ENCODE data around the gene RIN2. TPM values are rescaled to one million over a fixed set of nuclear protein-coding genes. Genes with fewer than 3 reads are reported as not detected.

The RIN2 gene
- total RNA-seq, 1 donor from 2014 or later, result 21.2 TPM

- Histone ChIP-seq H3K79me2 (ENCODE audit: insufficient read depth, low read length) (no peaks in the 10 kb centered on the region), H3K4me2 (ENCODE audit: low read length) (no peak overlapping the region), H3K4me1 (ENCODE audit: insufficient read depth, low read length) (no peaks in the 10 kb centered on the region), H3K27me3 (ENCODE audit: insufficient read depth, low read length) (peaks cover 3% of the 10 kb centered on the region), H3K27ac (ENCODE audit: low read depth, low read length) (no peak overlapping the region), H3K4me3 (ENCODE audit: insufficient read depth, low read depth, low read length) (no peak overlapping the region), H2AFZ (ENCODE audit: low read depth, low read length) (no peak overlapping the region), H3K36me3 (ENCODE audit: insufficient read depth, low read length) (no peaks in the 10 kb centered on the region), H4K20me1 (ENCODE audit: insufficient read depth, low read length) (no peaks in the 10 kb centered on the region), H3K9me3 (ENCODE audit: insufficient read depth, low read depth, low read length) (no peaks in the 10 kb centered on the region), H3K9ac (ENCODE audit: low read length) (no peak overlapping the region)
- Mint-ChIP-seq H3K27me3 (ENCODE audit: low read depth, unreplicated experiment) (peaks cover 2% of the 10 kb centered on the region), H3K36me3 (ENCODE audit: low read depth, unreplicated experiment) (no peaks in the 10 kb centered on the region), H3K27ac (ENCODE audit: unreplicated experiment) (no peak overlapping the region), H3K4me1 (ENCODE audit: low read depth, unreplicated experiment) (no peaks in the 10 kb centered on the region), H3K4me3 (ENCODE audit: unreplicated experiment) (no peak overlapping the region), H3K9me3 (ENCODE audit: unreplicated experiment) (peaks cover 4% of the 10 kb centered on the region)
- no peak for DNase-seq (ENCODE audit: low read depth)
- TF ChIP-seq EZH2 (IDR thresholded peaks at IDR 0.05; ENCODE audit: insufficient read depth, low read length) (no peak), CTCF (IDR thresholded peaks at IDR 0.05; ENCODE audit: insufficient read depth, low read depth, low read length) (no peak)
- FAIRE-seq, result no peak
Observed at GRCh38 chr20:19745106-19745505, 13.0 kb upstream of the RIN2 start.

- Histone ChIP-seq H4K20me1 (ENCODE audit: insufficient read depth, low read length) (no peaks in the 10 kb centered on the region), H3K36me3 (ENCODE audit: insufficient read depth, low read length) (no peaks in the 10 kb centered on the region), H3K27me3 (ENCODE audit: insufficient read depth, low read length) (peaks cover 3% of the 10 kb centered on the region), H3K4me1 (ENCODE audit: insufficient read depth, low read length) (no peaks in the 10 kb centered on the region), H3K4me2 (ENCODE audit: low read length) (no peak overlapping the region), H3K27ac (ENCODE audit: low read depth, low read length) (no peak overlapping the region), H3K9me3 (ENCODE audit: insufficient read depth, low read depth, low read length) (no peaks in the 10 kb centered on the region), H3K79me2 (ENCODE audit: insufficient read depth, low read length) (no peaks in the 10 kb centered on the region), H3K9ac (ENCODE audit: low read length) (no peak overlapping the region), H2AFZ (ENCODE audit: low read depth, low read length) (no peak overlapping the region), H3K4me3 (ENCODE audit: insufficient read depth, low read depth, low read length) (no peak overlapping the region)
- Mint-ChIP-seq H3K27me3 (ENCODE audit: low read depth, unreplicated experiment) (peaks cover 2% of the 10 kb centered on the region), H3K36me3 (ENCODE audit: low read depth, unreplicated experiment) (no peaks in the 10 kb centered on the region), H3K9me3 (ENCODE audit: unreplicated experiment) (peaks cover 4% of the 10 kb centered on the region), H3K4me1 (ENCODE audit: low read depth, unreplicated experiment) (no peaks in the 10 kb centered on the region), H3K27ac (ENCODE audit: unreplicated experiment) (no peak overlapping the region), H3K4me3 (ENCODE audit: unreplicated experiment) (no peak overlapping the region)
- FAIRE-seq, result no peak
- no peak for DNase-seq (ENCODE audit: low read depth)
- no peak for TF ChIP-seq CTCF (IDR thresholded peaks at IDR 0.05; ENCODE audit: insufficient read depth, low read depth, low read length)
Observed at GRCh38 chr20:19745584-19745983, 12.5 kb upstream of the RIN2 start.

DNA sequence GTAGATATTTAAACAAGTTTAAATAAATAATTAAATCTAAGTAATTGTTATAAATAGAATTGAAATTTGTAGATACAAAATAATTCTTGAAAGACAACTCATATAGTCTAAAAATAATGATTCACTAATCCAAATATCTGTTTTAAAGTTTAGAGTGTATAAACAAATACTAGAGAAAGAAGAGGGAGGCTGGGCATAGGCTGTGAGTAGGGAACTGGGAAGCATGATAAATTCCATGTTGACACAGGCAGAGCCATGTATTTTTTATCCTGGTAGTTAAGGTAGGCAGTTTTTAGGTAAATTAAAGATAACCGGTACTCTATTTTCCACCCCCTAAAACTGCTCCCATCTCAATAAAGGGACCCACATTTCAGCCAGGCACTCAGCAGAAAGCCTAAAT lies 11.7 kb upstream of the RIN2 start:
- Histone ChIP-seq H3K9me3 (ENCODE audit: insufficient read depth, low read depth, low read length) (no peaks in the 10 kb centered on the region), H4K20me1 (ENCODE audit: insufficient read depth, low read length) (no peaks in the 10 kb centered on the region), H3K79me2 (ENCODE audit: insufficient read depth, low read length) (no peaks in the 10 kb centered on the region), H3K27me3 (ENCODE audit: insufficient read depth, low read length) (peaks cover 3% of the 10 kb centered on the region), H3K9ac (ENCODE audit: low read length) (no peak overlapping the region), H3K27ac (ENCODE audit: low read depth, low read length) (no peak overlapping the region), H3K4me1 (ENCODE audit: insufficient read depth, low read length) (no peaks in the 10 kb centered on the region), H2AFZ (ENCODE audit: low read depth, low read length) (no peak overlapping the region), H3K36me3 (ENCODE audit: insufficient read depth, low read length) (no peaks in the 10 kb centered on the region), H3K4me2 (ENCODE audit: low read length) (no peak overlapping the region), H3K4me3 (ENCODE audit: insufficient read depth, low read depth, low read length) (no peak overlapping the region)
- H3K4me1 Mint-ChIP-seq (ENCODE audit: low read depth, unreplicated experiment), result no peaks in the 10 kb centered on the region
- TF ChIP-seq CTCF (IDR thresholded peaks at IDR 0.05; ENCODE audit: insufficient read depth, low read depth, low read length) (no peak), EZH2 (IDR thresholded peaks at IDR 0.05; ENCODE audit: insufficient read depth, low read length) (no peak)
- no peaks in the 10 kb centered on the region for H3K36me3 Mint-ChIP-seq (ENCODE audit: low read depth, unreplicated experiment)
- H3K9me3 Mint-ChIP-seq (ENCODE audit: unreplicated experiment), result peaks cover 4% of the 10 kb centered on the region
- H3K27ac Mint-ChIP-seq (ENCODE audit: unreplicated experiment), result no peak overlapping the region
- DNase-seq (ENCODE audit: low read depth), result no peak
- peaks cover 2% of the 10 kb centered on the region for H3K27me3 Mint-ChIP-seq (ENCODE audit: low read depth, unreplicated experiment)
- no peak for FAIRE-seq
- H3K4me3 Mint-ChIP-seq (ENCODE audit: unreplicated experiment), result no peak overlapping the region

Measured in astrocyte (in vitro differentiated cells and primary cell).